Skin of body (tissue), 2 donors: ENCODE results near the gene RPL15. TPM values are rescaled to one million over a fixed set of nuclear protein-coding genes. Genes with fewer than 3 reads are reported as not detected.
"Not testable (repeated sequence)": the region's sequence is repeated elsewhere in the genome, so short reads cannot be mapped to it uniquely, and the experiment has no call there.

ENCODE experiments used
- DNase-seq: peaks from one replicate; lab custom pipeline; 2025; lab: John Stamatoyannopoulos, UW
- total RNA-seq: library from RNA; depleted of rRNA; stranded (reverse); fragments of >200 nt; gene quantifications from one replicate; pipeline ENCODE4 v1.2.3, GENCODE V29; 2014

Gene RPL15
- total RNA-seq, 1 donor from 2014 or later = 2,171 TPM

DNA sequence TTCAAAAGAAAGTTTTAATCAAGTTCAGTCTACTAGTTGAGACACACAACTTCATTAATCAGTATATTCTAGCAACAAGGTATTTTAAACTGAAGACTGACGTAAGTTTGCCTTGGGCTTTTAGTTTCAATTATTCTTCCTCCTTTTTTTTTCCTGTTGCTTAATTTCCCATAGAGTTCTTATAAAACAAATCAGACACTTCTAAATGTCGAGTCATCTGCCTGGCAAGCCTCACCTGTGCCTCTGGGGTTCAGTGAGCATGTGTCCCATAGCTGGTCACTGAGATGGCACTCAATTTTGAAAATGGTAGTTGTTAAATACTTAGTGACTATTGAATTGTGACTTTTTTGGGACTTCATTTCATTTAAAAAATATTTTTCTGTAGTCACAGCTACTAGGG, 27.5 kb upstream of the RPL15 start:
- no peak for DNase-seq

DNA sequence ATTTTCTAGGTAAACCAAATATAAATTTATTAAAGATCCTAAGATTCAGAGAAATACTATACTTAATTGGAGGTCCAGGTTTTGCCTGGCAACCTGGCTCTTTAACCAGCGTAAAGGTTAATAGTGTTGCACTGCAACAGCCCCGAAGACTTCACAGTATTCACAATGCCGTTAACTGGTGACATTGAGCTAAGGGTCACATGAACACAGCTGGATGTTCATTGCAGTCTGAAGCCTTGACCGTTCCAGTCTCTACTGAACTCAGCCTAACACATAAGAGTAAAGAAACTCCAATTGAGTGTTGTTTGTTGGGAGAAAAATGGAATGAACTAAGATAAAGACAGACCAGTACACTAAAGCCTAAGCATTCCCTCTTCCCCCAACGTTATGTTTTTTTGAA, 27.0 kb upstream of the RPL15 start:
- DNase-seq = no peak

DNA sequence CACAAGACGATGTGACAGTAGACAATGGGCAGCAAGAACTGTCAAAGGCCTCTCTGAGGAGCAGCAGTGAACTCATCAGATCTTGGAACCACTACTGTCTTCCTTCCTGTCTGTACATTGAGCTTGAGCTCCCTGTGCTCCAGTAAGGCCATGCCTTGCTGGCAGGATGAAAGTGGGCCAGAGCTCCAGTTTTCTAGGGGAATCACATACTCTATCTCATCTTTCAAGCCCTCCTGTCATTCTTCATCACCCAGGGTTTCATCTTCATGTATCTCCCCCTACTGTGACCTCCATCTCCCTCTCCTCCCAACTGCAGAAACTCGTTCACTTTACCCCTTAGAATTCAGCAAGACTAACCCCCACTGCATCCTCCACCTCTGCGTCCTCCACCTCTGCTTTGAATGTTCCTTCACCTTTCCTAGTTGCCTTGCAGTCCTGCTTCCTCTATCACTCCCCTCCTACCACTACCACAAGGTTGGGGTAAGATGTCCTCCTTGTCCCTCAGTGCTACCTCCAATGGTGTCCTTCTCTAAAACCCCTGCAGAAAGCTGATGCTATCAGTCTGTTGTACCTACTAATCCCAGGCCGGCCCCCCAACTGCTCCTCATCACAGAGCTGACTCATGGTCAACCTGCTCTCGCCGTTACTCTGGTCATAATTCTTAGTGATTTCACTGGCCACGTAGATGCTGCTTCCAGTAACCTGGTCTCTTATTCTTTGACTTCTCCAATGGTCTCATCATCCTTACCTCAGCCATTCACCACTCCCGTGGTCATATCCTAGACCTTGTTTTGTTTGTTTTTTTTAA, 22.5 kb upstream of the RPL15 start:
- no peak for DNase-seq

DNA sequence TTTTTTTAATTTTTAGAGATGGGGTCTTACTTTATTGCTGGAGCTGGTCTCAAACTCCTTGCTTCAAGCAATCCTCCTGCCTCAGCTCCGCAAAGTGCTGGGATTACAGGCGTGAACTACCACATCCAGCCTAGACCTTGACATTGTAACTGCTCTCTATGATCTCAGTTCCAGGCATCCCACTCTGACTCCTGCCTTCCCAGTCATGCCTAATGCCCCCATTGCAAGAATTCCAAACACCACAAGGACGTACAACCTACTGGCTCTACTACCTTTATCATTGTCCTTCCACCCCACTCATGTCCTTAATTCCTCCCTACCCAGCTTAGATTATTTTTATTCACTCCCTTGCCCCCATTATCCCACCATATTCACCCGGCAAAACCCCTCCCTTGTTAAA, 21.8 kb upstream of the RPL15 start:
- no peak for DNase-seq

DNA sequence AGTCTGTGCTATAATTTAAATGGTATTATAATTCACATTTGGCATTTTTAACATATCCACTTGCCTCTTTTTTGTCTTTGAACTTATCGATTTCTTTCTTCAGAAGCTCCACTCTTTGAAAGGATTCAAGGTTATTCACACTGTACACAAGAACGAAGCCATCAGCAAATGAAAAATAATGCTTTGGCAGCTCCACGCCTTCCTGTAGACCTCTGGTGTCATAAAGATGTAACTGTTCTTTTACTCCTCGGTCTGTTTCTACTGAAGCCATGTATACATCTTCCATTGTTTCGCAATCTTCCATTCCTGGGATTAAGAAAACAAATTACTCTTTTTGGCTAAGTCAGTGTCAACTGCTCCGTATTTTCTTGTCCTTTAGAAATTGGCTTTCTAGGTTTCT, 16.2 kb upstream of the RPL15 start:
- DNase-seq = no peak

DNA sequence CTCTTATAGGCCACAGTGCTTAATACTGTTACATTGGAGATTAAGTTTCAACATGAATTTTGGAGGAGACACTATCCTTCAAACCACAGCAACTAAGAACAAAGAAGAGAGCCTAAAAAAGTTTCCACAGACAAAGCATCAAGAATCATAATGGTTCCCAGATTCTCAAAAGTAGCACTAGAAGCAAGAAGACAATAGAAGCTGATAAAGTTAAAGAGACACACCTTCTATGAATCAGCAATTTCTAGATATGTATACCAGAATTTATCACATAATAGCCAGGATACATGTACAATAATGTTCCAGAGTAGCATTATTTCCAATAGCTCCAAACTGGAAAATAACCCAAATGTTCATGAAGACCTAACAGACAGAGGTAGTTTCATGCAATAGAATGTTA, 12.4 kb upstream of the RPL15 start:
- no peak for DNase-seq

DNA sequence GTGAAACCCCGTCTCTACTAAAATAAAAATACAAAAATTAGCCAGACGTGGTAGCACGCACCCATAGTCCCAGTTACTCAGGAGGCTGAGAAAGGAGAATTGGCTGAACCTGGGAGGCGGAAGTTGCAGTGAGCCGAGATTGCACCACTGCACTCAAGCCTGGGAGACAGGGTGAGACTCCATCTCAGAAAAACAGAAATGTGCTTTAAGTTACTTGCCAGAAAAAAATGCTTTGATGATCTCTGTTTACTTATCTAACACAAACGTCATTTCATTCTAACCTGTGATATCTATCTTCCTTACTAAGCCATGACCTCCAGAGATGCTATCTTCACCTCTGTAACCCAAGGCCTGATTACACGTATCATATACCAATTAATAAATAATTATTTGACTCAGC, 7.6 kb upstream of the RPL15 start:
- no peak for DNase-seq

DNA sequence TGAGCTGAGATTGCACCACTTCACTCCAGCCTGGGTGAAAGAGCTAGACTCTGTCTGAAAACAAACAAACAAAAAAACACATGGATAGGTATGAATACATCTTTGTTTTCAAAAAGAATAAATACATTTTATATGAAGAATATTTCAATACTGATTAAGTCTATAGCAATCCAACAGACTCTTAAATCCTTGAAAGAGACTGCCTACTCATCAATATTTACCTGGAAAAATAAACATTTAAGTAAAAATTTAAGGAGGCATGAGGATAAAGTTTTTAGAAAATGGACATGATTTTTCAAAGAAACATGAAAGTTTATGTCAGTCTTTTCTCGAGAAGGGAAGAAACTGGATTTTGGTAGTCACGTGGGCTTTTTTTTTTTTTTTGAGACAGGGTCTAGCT, 5.5 kb upstream of the RPL15 start:
- no peak for DNase-seq

DNA sequence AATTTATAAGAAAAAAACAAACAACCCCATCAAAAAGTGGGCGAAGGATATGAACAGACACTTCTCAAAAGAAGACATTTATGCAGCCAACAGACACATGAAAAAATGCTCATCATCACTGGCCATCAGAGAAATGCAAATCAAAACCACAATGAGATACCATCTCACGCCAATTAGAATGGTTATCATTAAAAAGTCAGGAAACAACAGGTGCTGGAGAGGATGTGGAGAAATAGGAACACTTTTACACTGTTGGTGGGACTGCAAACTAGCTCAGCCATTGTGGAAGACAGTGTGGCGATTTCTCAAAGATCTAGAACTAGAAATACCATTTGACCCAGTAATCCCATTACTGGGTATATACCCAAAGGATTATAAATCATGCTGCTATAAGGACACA, 4.6 kb upstream of the RPL15 start:
- DNase-seq = not testable (repeated sequence)

DNA sequence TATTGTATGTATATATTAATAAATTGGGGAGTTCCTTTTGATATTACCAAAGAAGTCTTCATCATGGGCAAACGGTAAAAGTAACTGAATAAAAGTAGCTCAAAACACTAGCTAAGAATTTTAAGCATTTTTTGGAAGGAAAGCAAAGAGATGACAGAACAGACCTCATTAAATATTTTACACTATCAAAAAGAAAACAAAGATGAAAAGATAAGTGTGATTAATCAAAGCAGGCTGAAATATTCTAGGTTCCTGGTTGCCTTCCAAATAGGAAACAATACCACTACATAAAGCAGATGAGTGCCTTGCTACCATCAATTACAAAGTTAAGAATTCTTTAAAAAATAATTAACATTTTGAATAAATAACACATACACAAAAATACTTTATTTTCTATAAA, 3.8 kb upstream of the RPL15 start:
- DNase-seq = no peak

DNA sequence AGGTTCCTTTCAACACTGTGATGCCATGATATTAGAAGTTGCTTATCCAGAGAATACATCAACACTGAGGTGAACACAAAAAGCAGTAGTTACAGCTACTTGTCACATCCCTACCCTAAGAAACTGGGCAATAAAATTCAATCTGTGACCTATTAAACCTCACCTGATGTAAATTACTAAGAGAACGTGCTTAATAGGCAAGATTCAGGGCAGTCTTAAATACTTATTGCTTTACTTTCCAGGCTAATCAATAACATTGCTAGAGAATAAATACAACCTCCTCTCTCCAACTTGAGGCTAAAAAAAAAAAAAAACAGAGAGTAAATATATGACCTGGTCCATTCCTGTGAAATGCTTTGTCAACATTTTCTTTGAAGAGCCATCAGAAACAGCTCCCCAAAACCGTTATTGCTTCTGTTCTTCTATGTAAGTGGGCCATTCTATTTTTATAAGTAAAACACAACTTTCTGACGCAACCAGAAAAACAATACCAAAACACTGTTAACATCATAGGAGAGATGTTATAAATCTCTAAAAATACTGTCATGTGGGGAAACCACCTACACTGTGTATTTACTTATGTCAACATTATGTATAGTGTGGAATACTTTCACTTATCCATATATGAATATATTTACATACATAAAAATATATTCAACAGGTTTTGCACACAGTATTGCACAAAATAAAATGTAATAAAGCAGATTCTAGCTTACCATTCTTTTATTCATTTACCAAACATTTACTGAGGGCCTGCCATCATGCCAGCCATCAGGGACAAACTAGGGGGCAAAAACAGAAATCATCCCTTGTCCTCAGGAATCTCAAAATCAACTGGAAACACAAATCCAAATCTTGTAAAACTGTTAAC, 2.8 kb upstream of the RPL15 start:
- no peak for DNase-seq

DNA sequence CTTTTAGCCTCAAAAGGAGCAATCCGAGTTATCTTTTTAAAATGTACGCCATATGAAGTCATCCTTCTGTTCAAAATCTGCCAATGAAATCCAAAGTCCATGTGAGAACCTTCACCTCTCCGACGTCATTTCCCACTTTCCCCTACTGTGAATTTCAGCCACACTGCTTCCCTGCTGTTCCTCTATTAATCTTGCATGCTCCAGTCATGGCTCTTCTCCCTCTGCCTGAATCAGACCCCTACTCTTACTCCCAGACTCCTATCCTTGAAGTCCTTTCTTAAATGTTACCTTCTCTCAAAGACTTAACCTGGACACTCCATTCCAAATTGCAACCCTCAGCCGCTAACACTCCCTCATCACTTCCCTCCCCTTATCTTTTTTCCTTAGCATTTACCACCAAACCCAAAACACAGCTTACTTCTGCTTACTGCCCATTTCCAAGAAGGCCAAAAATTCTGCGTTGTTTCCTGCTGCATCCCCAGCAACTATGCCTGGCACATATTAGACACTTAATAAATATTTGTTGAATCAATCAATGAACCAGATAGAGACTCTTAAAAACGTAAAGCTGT, 1.3 kb upstream of the RPL15 start:
- no peak for DNase-seq

DNA sequence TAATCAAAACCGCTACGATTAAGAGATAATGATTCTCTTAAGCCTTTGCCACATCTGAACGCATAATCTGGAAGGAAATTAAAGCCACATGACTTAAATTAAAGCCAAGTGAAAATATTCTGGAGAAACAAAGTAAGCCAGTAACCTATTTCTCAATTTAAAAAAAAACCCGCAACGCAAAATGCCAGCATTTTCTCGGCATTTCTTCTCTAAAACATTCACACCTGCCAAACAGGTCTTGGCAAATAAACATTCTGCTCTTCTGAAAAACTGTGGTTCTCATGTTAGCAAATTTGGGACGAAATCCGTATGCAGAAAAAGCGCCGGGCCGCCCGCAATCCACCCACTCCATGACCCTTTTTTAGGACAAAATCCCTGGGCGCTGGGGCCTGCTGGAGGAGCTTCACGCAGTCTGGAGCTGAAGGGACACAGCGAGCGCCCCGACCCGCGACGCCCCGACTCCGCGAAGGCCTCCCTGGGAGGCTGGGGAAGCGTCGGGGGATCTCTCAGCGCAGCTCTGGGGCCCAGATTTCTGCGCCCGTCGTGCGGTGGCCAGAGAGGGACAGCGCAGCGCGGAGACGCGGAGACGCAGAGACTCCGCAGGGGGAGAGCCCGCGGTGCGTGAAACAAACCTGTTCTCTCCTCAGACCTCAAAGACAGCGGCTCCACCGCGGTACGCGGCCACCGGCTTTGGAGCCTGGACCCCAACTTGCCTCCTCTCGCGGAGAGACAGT, 613 bp upstream of the RPL15 start:
- DNase-seq = peak; percentile 26

DNA sequence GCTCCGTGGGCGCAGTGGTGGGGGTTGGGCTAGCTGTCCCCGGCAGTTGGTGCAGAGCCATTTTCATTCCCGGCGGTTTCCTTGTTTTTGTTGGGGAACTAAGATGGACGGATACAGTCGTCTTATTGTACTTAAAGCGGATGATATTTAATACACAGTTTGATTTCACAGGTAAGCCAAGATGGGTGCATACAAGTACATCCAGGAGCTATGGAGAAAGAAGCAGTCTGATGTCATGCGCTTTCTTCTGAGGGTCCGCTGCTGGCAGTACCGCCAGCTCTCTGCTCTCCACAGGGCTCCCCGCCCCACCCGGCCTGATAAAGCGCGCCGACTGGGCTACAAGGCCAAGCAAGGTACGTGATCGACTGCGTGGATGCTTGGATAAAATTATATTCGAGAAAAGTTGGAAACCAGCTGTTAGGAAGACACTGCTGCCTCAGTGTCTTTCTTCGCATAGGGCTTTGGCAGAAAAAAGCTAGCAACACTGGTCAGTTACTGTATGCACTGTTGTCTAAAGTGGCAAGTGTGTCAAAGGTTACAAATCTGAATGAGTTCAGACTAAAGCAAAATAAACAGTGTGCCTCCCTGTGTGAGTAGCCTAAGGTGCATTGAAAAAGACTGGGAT, 859 bp downstream of the RPL15 start:
- DNase-seq = peak; percentile 53

DNA sequence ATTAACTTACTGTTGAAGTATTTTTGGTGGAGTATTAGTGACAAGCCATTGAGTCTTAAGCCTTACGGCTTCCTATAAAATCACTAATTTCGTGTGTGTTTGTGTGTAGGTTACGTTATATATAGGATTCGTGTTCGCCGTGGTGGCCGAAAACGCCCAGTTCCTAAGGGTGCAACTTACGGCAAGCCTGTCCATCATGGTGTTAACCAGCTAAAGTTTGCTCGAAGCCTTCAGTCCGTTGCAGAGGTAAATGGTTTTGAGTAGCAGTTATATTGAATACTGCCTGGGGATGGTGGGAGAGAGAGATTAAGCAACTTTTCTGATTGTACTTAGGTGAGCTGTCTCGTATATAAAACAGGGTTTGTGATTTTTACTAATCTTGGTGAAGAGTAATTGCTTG, 1.4 kb downstream of the RPL15 start:
- DNase-seq = not testable (repeated sequence)

DNA sequence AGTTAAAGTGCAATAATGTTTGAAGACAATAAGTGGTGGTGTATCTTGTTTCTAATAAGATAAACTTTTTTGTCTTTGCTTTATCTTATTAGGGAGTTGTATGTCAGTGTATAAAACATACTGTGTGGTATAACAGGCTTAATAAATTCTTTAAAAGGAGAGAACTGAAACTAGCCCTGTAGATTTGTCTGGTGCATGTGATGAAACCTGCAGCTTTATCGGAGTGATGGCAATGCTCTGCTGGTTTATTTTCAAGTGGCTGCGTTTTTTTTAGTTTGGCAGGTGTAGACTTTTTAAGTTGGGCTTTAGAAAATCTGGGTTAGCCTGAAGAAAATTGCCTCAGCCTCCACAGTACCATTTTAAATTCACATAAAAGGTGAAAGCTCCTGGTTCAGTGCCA, 2.7 kb downstream of the RPL15 start:
- no peak for DNase-seq

DNA sequence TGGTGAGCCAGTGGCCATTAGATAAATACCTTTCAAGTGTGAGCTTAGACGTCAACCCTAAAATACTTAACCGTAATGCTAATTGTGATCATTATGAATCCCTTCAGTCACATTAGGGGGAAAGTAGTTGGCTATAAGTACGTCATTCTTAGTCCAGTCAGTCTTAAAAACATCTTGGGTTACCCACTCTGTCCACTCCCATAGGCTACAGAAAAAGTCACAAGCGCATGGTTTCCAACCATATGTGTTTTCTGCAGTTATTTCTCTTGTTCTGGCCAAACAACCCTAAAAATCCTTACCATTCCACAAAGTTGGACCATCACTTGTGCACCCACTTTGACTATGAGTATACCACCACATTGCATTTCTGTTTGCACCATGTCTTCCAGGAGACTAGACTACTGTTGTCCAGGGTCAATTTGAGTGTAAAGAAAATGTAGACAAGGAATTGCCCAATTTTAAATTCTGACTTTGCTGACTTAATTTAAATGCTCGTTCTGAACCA, 3.3 kb downstream of the RPL15 start:
- DNase-seq = no peak

DNA sequence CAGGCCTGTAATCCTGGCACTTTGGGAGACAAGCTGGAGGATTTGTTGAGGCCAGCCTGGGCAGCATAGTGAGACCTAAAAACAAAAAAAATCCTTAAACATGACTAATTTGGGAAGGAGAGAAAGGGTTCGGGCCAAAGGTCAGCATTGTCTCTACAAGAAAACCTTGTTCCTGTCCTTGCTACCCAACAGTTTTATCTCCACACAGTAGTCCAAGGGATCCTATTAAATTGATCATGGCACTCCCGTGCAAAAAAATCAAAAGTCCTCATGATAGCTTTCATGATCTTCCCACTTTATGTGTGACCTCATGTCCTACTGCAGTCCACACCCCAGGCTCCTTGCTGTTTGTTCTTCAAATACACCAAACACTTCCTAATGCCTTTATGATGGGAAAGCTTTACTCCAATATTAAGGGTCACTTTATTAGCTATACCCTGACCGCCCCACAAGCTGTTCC, 4.2 kb downstream of the RPL15 start:
- no peak for DNase-seq

DNA sequence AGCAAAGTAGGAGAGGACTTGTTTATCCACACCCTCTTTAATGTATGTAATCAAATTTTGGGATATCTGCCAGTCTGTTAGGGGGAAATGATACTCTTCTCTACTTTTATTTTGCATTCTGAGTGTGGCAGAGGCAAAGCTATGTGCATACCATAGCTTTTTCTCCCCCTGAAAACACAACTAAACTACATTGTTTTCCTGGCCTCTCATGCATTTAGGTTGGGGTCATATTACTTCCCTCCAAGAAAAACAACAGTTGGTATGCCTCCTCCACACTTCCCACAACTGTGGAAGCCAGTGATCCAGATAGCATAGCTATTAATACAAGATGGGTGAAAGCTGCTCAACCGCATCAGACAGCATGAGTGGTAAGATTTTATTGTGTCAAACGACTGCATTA, 6.9 kb downstream of the RPL15 start:
- no peak for DNase-seq

DNA sequence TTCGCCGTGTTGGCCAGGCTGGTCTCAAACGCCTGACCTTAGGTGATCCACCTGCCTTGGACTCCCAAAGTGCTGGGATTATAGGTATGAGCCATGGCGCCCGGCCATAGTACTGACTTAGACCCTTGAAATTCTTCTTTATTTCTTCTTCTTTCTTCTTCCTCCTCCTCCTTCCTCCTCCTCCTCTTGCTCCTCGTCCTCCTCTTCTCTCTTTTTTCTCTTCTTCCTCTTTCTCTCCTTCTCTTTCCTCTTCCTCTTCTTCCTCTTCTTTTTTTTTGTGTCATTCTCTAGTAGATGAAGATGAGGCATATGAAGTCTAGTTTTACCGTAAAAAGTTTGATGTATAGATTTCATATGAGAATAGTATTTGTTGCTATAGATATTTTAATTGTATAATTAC, 9.3 kb downstream of the RPL15 start:
- no peak for DNase-seq

DNA sequence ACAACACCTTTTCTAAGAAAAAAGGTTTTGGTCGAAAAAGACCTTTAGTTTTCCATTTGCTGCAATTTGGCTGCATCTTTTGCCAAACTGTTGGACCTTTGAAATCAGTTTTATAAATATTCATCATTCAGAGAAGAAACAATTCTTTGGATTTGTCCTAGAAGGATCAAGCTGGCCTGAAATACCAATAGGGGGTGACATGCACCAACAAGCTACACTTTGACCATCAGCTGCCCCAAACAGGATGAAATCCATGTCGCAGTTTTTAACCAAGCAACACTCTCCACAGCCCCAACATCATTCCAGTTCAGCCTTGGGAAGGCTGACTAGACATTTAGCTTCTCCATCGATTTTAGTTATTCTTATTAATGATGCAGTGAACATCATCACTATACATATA, 9.8 kb downstream of the RPL15 start:
- DNase-seq = no peak
